Fibroblast of skin of back (primary cell): ENCODE data around the gene CALN1.
"Not testable (repeated sequence)": the region's sequence is repeated elsewhere in the genome, so short reads cannot be mapped to it uniquely, and the experiment has no call there.

Experiments used
- DNase-seq: peaks from one replicate; pipeline ENCODE4 v3.0.0-alpha.2; 2013

CALN1 gene

GRCh38 chr7:72266771-72267170, 145.4 kb downstream of the CALN1 start:
- DNase-seq = no peak

- no peak for DNase-seq
Observed at GRCh38 chr7:72265071-72265904, 146.8 kb downstream of the CALN1 start.

GRCh38 chr7:72260406-72260805, 151.7 kb downstream of the CALN1 start:
- DNase-seq = no peak

GRCh38 chr7:72258074-72258473, 154.1 kb downstream of the CALN1 start:
- no peak for DNase-seq

GRCh38 chr7:72254455-72254854, 157.7 kb downstream of the CALN1 start:
- DNase-seq = no peak

- DNase-seq = no peak
Observed at GRCh38 chr7:72249106-72249505, 163.0 kb downstream of the CALN1 start.

GRCh38 chr7:72244826-72245398, 167.2 kb downstream of the CALN1 start:
- DNase-seq = no peak

- DNase-seq = no peak
Observed at GRCh38 chr7:72243329-72243728, 168.8 kb downstream of the CALN1 start.

- no peak for DNase-seq
Observed at GRCh38 chr7:72235351-72235750, 176.8 kb downstream of the CALN1 start.

- no peak for DNase-seq
Observed at GRCh38 chr7:72234086-72234485, 178.1 kb downstream of the CALN1 start.

- no peak for DNase-seq
Observed at GRCh38 chr7:72230281-72230680, 181.9 kb downstream of the CALN1 start.

GRCh38 chr7:72223351-72223750, 188.8 kb downstream of the CALN1 start:
- DNase-seq = no peak

- no peak for DNase-seq
Observed at GRCh38 chr7:72222136-72222535, 190.0 kb downstream of the CALN1 start.

- no peak for DNase-seq
Observed at GRCh38 chr7:72219500-72219899, 192.6 kb downstream of the CALN1 start.

- no peak for DNase-seq
Observed at GRCh38 chr7:72217151-72217550, 195.0 kb downstream of the CALN1 start.

- no peak for DNase-seq
Observed at GRCh38 chr7:72213769-72214168, 198.4 kb downstream of the CALN1 start.

- DNase-seq = no peak
Observed at GRCh38 chr7:72213081-72213480, 199.1 kb downstream of the CALN1 start.

- peak; percentile 8 for DNase-seq
Observed at GRCh38 chr7:72211175-72211574, 201.0 kb downstream of the CALN1 start.

- DNase-seq = not testable (repeated sequence)
Observed at GRCh38 chr7:72209006-72209405, 203.1 kb downstream of the CALN1 start.

GRCh38 chr7:72196176-72196575, 216.0 kb downstream of the CALN1 start:
- no peak for DNase-seq

GRCh38 chr7:72190919-72191318, 221.2 kb downstream of the CALN1 start:
- no peak for DNase-seq

- DNase-seq = no peak
Observed at GRCh38 chr7:72190146-72190545, 222.0 kb downstream of the CALN1 start.

GRCh38 chr7:72187179-72187578, 225.0 kb downstream of the CALN1 start:
- DNase-seq = no peak

GRCh38 chr7:72183835-72184234, 228.3 kb downstream of the CALN1 start:
- no peak for DNase-seq
